ENCODE measurements around the gene JMJD8. TPM values are rescaled to one million over a fixed set of nuclear protein-coding genes. Genes with fewer than 3 reads are reported as not detected.

JMJD8 gene
- total RNA-seq, 2 donors from 2014 or later, result 48.8 to 55.6 TPM

DNA sequence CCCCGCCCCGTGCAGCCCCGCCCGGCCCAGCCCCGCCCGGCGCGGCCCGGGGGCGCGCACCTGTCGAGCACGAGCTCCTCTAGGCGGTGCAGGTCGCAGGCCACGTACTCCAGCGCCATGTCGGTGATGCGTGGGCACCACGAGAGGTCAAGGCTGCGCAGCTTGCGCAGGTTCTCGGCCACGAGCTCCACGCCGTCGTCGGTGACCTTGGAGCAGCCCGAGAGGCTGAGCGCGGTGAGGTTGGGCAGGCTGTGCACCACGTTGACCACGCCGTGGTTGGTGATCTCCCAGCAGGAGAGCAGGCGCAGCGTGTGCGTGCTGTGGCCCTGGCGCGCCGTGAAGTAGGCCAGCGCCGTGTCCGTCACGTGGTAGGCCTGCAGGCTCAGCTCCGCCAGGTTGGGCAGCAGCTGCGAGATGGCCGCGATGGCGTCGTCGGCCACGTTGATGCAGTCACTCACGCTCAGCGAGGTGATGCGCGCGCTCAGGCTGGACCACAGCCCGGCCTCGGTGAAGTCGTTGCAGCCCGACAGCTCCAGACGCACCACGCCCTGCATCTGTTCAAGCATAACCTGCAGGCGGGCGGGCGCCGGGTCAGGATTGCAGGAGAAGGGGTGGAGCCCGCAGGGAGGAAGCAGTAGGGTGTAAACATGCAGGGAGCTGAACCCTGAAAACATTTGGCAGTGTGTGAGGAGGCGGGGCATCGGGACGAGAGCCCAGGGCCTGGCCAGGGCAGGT, 11.4 kb upstream of the JMJD8 start:
- Mint-ChIP-seq H3K27me3 (ENCODE audit: insufficient read depth) (peaks cover 94% of the 10 kb centered on the region), H3K4me1 (no peaks in the 10 kb centered on the region), H3K4me3 (peak overlapping the region; percentile 43), H3K9me3 (no peaks in the 10 kb centered on the region), H3K36me3 (ENCODE audit: low read depth) (no peaks in the 10 kb centered on the region), H3K27ac (no peak overlapping the region)
- TF ChIP-seq CTCF (conservative IDR thresholded peaks at IDR 0.05), result no peak
- H3K4me3 ChIP-seq (ENCODE audit: low read length), result no peak overlapping the region
- peak; percentile 81 for DNase-seq
- no peaks in the 10 kb centered on the region for H3K36me3 ChIP-seq (ENCODE audit: control insufficient read depth, insufficient read depth, low read length)
- H3K27me3 ChIP-seq (ENCODE audit: control insufficient read depth, insufficient read depth, low read length, poor library complexity, severe bottlenecking), result peaks cover 96% of the 10 kb centered on the region
- no peaks in the 10 kb centered on the region for H3K4me1 ChIP-seq (ENCODE audit: control insufficient read depth, insufficient read depth, low read length)
- 14 to 16% methylated on average over 66 to 71 of the region's 71 CpGs for WGBS, 2 experiments (ENCODE audit: insufficient coverage in 1 of 2, insufficient read length in 1 of 2)
- no peak overlapping the region for H3K9ac ChIP-seq (ENCODE audit: extremely low read depth, low read length, poor library complexity, severe bottlenecking)
- H3K27ac ChIP-seq (ENCODE audit: low read depth, low read length), result no peak overlapping the region
- H3K9me3 ChIP-seq (ENCODE audit: control insufficient read depth, low read length), result no peaks in the 10 kb centered on the region

- H3K36me3 ChIP-seq (ENCODE audit: control insufficient read depth, insufficient read depth, low read length), result no peaks in the 10 kb centered on the region
- no peaks in the 10 kb centered on the region for H3K36me3 Mint-ChIP-seq (ENCODE audit: low read depth)
- no peak overlapping the region for H3K27ac Mint-ChIP-seq
- H3K4me1 ChIP-seq (ENCODE audit: control insufficient read depth, insufficient read depth, low read length), result no peaks in the 10 kb centered on the region
- H3K27me3 Mint-ChIP-seq (ENCODE audit: insufficient read depth), result peaks cover 89% of the 10 kb centered on the region
- 3% methylated on average over 12 to 37 of the region's 37 CpGs for WGBS, 2 experiments (ENCODE audit: insufficient coverage in 1 of 2, insufficient read length in 1 of 2)
- peaks cover 90% of the 10 kb centered on the region for H3K27me3 ChIP-seq (ENCODE audit: control insufficient read depth, insufficient read depth, low read length, poor library complexity, severe bottlenecking)
- peak overlapping the region; percentile 43 for H3K4me3 Mint-ChIP-seq
- H3K9ac ChIP-seq (ENCODE audit: extremely low read depth, low read length, poor library complexity, severe bottlenecking), result no peak overlapping the region
- H3K4me3 ChIP-seq (ENCODE audit: low read length), result no peak overlapping the region
- H3K9me3 Mint-ChIP-seq, result no peaks in the 10 kb centered on the region
- H3K9me3 ChIP-seq (ENCODE audit: control insufficient read depth, low read length), result no peaks in the 10 kb centered on the region
- H3K4me1 Mint-ChIP-seq, result no peaks in the 10 kb centered on the region
- H3K27ac ChIP-seq (ENCODE audit: low read depth, low read length), result no peak overlapping the region
- no peak for DNase-seq
- TF ChIP-seq CTCF (conservative IDR thresholded peaks at IDR 0.05), result no peak
Measured at GRCh38 chr16:694863-695354, 10.8 kb upstream of the JMJD8 start.

GRCh38 chr16:694187-694862, 10.2 kb upstream of the JMJD8 start:
- no peak overlapping the region for H3K9ac ChIP-seq (ENCODE audit: extremely low read depth, low read length, poor library complexity, severe bottlenecking)
- no peak overlapping the region for H3K27ac Mint-ChIP-seq
- H3K4me1 Mint-ChIP-seq, result no peaks in the 10 kb centered on the region
- H3K4me3 Mint-ChIP-seq, result peak overlapping the region; percentile 43
- peaks cover 84% of the 10 kb centered on the region for H3K27me3 ChIP-seq (ENCODE audit: control insufficient read depth, insufficient read depth, low read length, poor library complexity, severe bottlenecking)
- no peaks in the 10 kb centered on the region for H3K36me3 Mint-ChIP-seq (ENCODE audit: low read depth)
- H3K9me3 ChIP-seq (ENCODE audit: control insufficient read depth, low read length), result no peaks in the 10 kb centered on the region
- H3K27me3 Mint-ChIP-seq (ENCODE audit: insufficient read depth), result peaks cover 83% of the 10 kb centered on the region
- no peak for TF ChIP-seq CTCF (conservative IDR thresholded peaks at IDR 0.05)
- no peak overlapping the region for H3K4me3 ChIP-seq (ENCODE audit: low read length)
- 4 to 16% methylated on average over 11 to 64 of the region's 64 CpGs for WGBS, 2 experiments (ENCODE audit: insufficient coverage in 1 of 2, insufficient read length in 1 of 2)
- H3K9me3 Mint-ChIP-seq, result no peaks in the 10 kb centered on the region
- peak; percentile 65 for DNase-seq
- no peak overlapping the region for H3K27ac ChIP-seq (ENCODE audit: low read depth, low read length)
- no peaks in the 10 kb centered on the region for H3K36me3 ChIP-seq (ENCODE audit: control insufficient read depth, insufficient read depth, low read length)
- peaks cover 3% of the 10 kb centered on the region for H3K4me1 ChIP-seq (ENCODE audit: control insufficient read depth, insufficient read depth, low read length)
